Stimulated activated naive B cell treated with anti-CD40 and anti-IgM and Interleukin-4, amounts not matched to agents 10 μg/mL and 1 μg/mL and 100 μg/mL, for 72 hours (primary cell): Measurements from ENCODE around the gene HCFC2.
"Not testable (repeated sequence)": the region's sequence is repeated elsewhere in the genome, so short reads cannot be mapped to it uniquely, and the experiment has no call there.

Experiments
- ATAC-seq, 2 donors: fragments of 150-1000 bp; cut with Tn5 transposase; replicated peaks; 2 replicates each; pipeline ENCODE4 v1.10.0; 2021; ENCODE audit warnings: moderate library complexity in 1 of 2
- DNase-seq: peaks from one replicate; pipeline ENCODE4 v3.0.0; 2021
- H3K27ac Mint-ChIP-seq: one replicate; pipeline ENCODE4 v1.8.0; 2022; ENCODE audit warnings: mild to moderate bottlenecking, mixed read lengths
- H3K27me3 Mint-ChIP-seq, 2 donors: one replicate each; pipeline ENCODE4 v1.8.0; 2022; ENCODE audit warnings: mixed read lengths in 2 of 2
- H3K36me3 Mint-ChIP-seq, 2 donors: one replicate each; pipeline ENCODE4 v1.8.0; 2022; ENCODE audit warnings: mixed read lengths in 2 of 2, mild to moderate bottlenecking in 1 of 2
- H3K4me1 Mint-ChIP-seq, 2 donors: one replicate each; pipeline ENCODE4 v1.8.0; 2022; ENCODE audit warnings: mixed read lengths in 2 of 2, mild to moderate bottlenecking in 1 of 2
- H3K4me3 Mint-ChIP-seq, 2 donors: one replicate each; pipeline ENCODE4 v1.8.0; 2022; ENCODE audit warnings: mild to moderate bottlenecking in 2 of 2, mixed read lengths in 2 of 2, moderate library complexity in 1 of 2
- H3K9me3 Mint-ChIP-seq, 2 donors: one replicate each; pipeline ENCODE4 v1.8.0; 2022; ENCODE audit warnings: mixed read lengths in 2 of 2, mild to moderate bottlenecking in 1 of 2

HCFC2 gene

DNA sequence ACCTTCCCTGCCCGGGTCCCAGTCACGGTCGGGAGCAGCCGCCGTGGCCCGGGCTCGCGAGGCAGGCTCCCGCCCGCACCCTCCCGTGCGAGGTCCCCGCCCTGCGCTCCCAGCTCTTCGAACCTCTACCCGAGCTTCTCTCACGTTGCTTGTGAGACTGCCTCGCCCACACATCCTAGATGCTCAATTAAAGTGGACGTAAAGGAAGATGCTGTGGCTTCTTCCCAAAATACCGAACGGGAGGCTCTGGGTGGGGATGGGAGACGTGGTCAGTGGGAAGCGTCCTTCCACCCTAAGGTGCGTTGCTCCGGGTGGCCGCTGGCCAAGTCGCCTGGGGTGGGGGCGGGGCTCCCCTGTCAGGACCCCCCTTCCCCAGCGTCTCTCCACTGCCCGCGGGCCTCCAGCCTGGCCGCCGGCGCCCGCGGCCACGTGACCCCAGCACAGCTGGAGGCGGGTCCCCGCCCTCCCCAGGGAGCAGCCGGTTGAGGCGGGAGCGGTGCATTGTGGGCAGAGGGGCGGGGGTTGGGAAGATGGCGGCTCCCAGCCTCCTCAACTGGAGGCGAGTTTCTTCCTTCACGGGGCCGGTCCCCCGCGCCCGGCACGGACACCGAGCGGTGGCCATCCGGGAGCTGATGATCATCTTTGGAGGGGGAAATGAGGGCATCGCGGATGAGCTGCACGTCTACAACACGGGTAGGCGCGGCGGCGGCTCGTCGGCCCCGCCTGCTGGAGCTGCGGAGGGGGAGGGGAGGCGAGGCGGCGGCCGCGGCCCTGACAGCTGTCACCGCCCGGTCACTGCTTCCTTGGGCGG, at the start of gene HCFC2:
HCFC2 (plus strand) TSS at position 501 of the 811 bp plus-strand sequence; CDS start at position 531, 30 bp downstream.
- H3K9me3 Mint-ChIP-seq, result no peaks in the 10 kb centered on the region
- H3K4me3 Mint-ChIP-seq, result peak within 1 kb of the TSS; percentile 97 to 98
- H3K4me1 Mint-ChIP-seq, result peaks cover 7% of the 10 kb centered on the region in 2 donors
- peaks cover 1 to 7% of the 10 kb centered on the region in 2 donors for H3K36me3 Mint-ChIP-seq
- H3K27me3 Mint-ChIP-seq, result peaks cover 5 to 6% of the 10 kb centered on the region in 2 donors
- ATAC-seq (peak; percentile 92 to 96), DNase-seq (peak; percentile 89)
- peak within 1 kb of the TSS; percentile 96 for H3K27ac Mint-ChIP-seq

- DNase-seq, H3K36me3 Mint-ChIP-seq, ATAC-seq, H3K27ac Mint-ChIP-seq, H3K4me3 Mint-ChIP-seq, H3K4me1 Mint-ChIP-seq: not testable (repeated sequence)
- peaks cover 25 to 36% of the 10 kb centered on the region in 2 donors for H3K27me3 Mint-ChIP-seq
- peaks cover 0 to 10% of the 10 kb centered on the region in 2 donors for H3K9me3 Mint-ChIP-seq
These were observed 42.5 kb upstream of the HCFC2 start for GRCh38 chr12:104021862-104022261.

DNA sequence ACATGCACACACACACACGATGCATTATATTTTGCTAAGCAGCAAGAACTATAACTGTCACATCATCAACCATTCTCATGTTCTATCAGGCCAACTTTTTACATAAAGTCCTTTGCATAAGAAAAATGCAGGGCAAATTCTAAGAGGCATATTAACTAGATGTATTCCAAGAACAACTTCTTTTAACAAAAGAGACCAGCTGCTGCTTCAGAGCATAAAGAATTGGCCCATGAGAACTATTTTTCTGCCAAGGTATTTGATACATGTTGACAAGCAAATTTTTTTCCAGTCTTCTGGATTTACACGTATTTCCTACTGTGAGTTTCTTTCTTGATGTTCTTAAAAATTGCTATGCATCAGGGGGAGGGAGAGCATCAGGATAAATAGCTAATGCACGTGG, 41.5 kb upstream of the HCFC2 start:
- H3K27ac Mint-ChIP-seq, result no peak overlapping the region
- ATAC-seq (no peak), DNase-seq (no peak)
- H3K9me3 Mint-ChIP-seq, result peaks cover 0 to 10% of the 10 kb centered on the region in 2 donors
- H3K4me1 Mint-ChIP-seq, result peaks cover 0 to 6% of the 10 kb centered on the region in 2 donors
- peaks cover 33 to 41% of the 10 kb centered on the region in 2 donors for H3K27me3 Mint-ChIP-seq
- H3K4me3 Mint-ChIP-seq, result no peak overlapping the region
- no peaks in the 10 kb centered on the region for H3K36me3 Mint-ChIP-seq

GRCh38 chr12:104023710-104024109, 40.6 kb upstream of the HCFC2 start:
- Mint-ChIP-seq H3K36me3 (no peaks in the 10 kb centered on the region), H3K4me3 (no peak overlapping the region), H3K27ac (no peak overlapping the region), H3K27me3 (peaks cover 38 to 47% of the 10 kb centered on the region in 2 donors), H3K9me3 (peaks cover 0 to 10% of the 10 kb centered on the region in 2 donors), H3K4me1 (peaks cover 0 to 6% of the 10 kb centered on the region in 2 donors)
- DNase-seq, result no peak
- no peak for ATAC-seq

- Mint-ChIP-seq H3K27me3 (peaks cover 37 to 48% of the 10 kb centered on the region in 2 donors), H3K9me3 (peaks cover 0 to 10% of the 10 kb centered on the region in 2 donors), H3K36me3 (no peaks in the 10 kb centered on the region), H3K27ac (no peak overlapping the region), H3K4me3 (no peak overlapping the region), H3K4me1 (peaks cover 0 to 6% of the 10 kb centered on the region in 2 donors)
- ATAC-seq (no peak), DNase-seq (no peak)
These were observed 40.0 kb upstream of the HCFC2 start for GRCh38 chr12:104024348-104024747.

DNA sequence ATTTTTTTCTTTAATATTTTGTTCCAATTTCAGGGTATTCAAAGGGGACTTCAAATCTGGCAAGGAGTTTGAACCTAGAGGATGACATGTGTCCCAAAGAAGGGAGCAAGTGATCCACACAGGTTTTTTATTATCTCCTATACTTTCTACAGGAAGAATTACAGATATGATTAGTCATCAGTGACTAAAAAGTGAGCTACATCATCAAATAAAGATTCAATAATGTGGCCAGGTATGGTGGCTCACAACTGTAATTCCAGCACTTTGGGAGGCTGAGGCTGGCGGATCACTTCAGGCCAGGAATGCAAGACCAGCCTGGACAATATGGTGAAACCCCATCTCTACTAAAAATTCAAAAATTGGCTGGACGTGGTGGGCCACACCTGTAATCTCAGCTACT, 38.6 kb upstream of the HCFC2 start:
- H3K4me3 Mint-ChIP-seq, result no peak overlapping the region
- H3K4me1 Mint-ChIP-seq, result peaks cover 0 to 6% of the 10 kb centered on the region in 2 donors
- peaks cover 0 to 10% of the 10 kb centered on the region in 2 donors for H3K9me3 Mint-ChIP-seq
- H3K36me3 Mint-ChIP-seq, result no peaks in the 10 kb centered on the region
- DNase-seq (no peak), ATAC-seq (no peak)
- peaks cover 30 to 51% of the 10 kb centered on the region in 2 donors for H3K27me3 Mint-ChIP-seq
- H3K27ac Mint-ChIP-seq, result no peak overlapping the region

DNA sequence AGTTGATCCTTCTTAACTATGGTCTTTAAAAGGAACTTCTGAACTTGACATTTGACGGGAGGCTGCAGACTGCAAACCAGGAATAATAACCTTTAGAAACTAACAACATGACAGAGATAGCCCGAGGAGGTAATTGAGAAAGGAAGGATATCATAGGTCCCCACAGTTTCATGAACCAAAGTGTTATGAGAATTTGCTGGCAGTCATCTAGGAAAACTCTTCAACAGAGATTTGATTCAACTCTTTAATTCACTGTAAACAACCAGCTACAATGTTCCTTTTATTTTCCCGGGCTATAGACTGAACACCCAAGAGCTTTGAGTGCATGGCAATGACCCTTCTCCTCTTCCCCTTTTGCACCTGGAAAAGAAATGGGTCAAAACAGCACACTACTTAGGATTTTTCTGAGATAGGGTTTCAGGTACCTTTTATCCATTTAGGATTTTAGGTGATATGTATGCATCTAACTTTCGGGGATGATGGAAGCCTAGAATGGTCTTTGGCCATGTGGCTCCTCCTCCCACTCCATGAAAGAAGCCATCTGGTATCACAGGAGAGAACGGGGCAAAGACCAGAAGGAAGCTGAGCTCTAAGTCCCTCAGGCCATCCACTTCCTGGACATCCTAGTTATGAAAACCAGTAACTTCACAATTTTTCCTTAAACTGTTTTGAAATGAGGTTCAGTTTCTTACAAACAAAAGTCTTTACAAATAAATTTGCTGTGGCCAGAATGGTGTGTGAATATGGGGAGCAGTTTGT, 37.3 kb upstream of the HCFC2 start:
- Mint-ChIP-seq H3K27me3 (peaks cover 30 to 44% of the 10 kb centered on the region in 2 donors), H3K9me3 (peaks cover 0 to 7% of the 10 kb centered on the region in 2 donors), H3K4me1 (no peaks in the 10 kb centered on the region), H3K4me3 (no peak overlapping the region), H3K36me3 (no peaks in the 10 kb centered on the region), H3K27ac (no peak overlapping the region)
- no peak for ATAC-seq
- DNase-seq, result no peak

GRCh38 chr12:104030596-104030995, 33.7 kb upstream of the HCFC2 start:
- not testable (repeated sequence) for H3K9me3 Mint-ChIP-seq

GRCh38 chr12:104036143-104036542, 28.2 kb upstream of the HCFC2 start:
- ATAC-seq, H3K9me3 Mint-ChIP-seq, H3K36me3 Mint-ChIP-seq, H3K27ac Mint-ChIP-seq, DNase-seq, H3K4me3 Mint-ChIP-seq, H3K4me1 Mint-ChIP-seq: not testable (repeated sequence)
- peaks cover 14 to 32% of the 10 kb centered on the region in 2 donors for H3K27me3 Mint-ChIP-seq

More at GRCh38 chr12:104030596-104030995, 33.7 kb upstream of the HCFC2 start:
- H3K27me3 Mint-ChIP-seq, result peaks cover 27 to 55% of the 10 kb centered on the region in 2 donors
- peak in 1 of 2 donors; percentile 25 for ATAC-seq
- H3K36me3 Mint-ChIP-seq, H3K4me1 Mint-ChIP-seq, H3K4me3 Mint-ChIP-seq, H3K27ac Mint-ChIP-seq, DNase-seq: not testable (repeated sequence)

GRCh38 chr12:104039769-104040168, 24.6 kb upstream of the HCFC2 start:
- not testable (repeated sequence) for H3K4me1 Mint-ChIP-seq, H3K36me3 Mint-ChIP-seq, H3K9me3 Mint-ChIP-seq, H3K4me3 Mint-ChIP-seq, H3K27ac Mint-ChIP-seq, ATAC-seq, DNase-seq
- peaks cover 19 to 38% of the 10 kb centered on the region in 2 donors for H3K27me3 Mint-ChIP-seq

GRCh38 chr12:104042580-104042979, 21.8 kb upstream of the HCFC2 start:
- no peak for DNase-seq
- Mint-ChIP-seq H3K4me1 (peaks cover 0 to 1% of the 10 kb centered on the region in 2 donors), H3K27me3 (peaks cover 5 to 27% of the 10 kb centered on the region in 2 donors), H3K9me3 (no peaks in the 10 kb centered on the region), H3K36me3 (no peaks in the 10 kb centered on the region), H3K27ac (no peak overlapping the region), H3K4me3 (no peak overlapping the region)
- no peak for ATAC-seq

DNA sequence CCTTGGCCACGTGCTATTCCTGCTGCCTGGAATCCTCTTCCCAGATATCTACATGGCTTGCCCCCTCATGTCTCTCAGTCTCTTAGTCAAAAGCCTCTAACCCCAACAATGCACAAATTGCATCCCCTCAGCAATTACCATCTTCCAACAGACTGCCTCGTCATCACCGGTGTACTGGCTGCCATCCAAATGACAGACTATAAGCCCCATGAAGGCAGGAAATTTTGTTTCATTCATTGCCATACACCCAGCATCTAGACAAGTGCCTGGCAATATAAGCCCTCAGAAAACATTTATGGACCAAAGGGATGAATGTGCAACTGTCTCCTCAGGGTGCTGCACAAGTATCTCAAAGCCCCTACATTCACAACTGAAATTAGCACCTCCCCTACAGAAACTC, 20.2 kb upstream of the HCFC2 start:
- Mint-ChIP-seq H3K9me3 (no peaks in the 10 kb centered on the region), H3K27ac (no peak overlapping the region), H3K4me3 (no peak overlapping the region), H3K4me1 (peaks cover 0 to 1% of the 10 kb centered on the region in 2 donors), H3K27me3 (peaks cover 5 to 34% of the 10 kb centered on the region in 2 donors), H3K36me3 (no peaks in the 10 kb centered on the region)
- no peak for DNase-seq
- ATAC-seq, result no peak

DNA sequence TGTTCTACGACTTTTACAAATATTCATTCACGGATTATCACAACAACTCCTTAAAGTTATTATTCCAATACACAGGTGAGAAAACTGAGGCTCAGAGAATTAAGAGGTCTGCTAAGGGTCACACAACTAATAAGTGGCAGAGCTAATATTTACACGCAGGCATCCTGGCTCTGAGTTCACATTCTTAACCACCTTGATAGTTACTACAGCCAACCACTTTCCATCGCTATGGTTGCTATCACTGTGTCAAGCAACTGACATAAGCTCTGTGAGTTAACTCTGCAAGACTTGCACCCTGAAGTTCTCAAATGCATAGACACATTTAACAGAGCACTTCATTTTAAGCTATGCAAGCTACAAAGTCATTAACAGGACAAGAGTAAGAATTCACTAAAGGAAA, 18.0 kb upstream of the HCFC2 start:
- no peak overlapping the region for H3K4me3 Mint-ChIP-seq

DNA sequence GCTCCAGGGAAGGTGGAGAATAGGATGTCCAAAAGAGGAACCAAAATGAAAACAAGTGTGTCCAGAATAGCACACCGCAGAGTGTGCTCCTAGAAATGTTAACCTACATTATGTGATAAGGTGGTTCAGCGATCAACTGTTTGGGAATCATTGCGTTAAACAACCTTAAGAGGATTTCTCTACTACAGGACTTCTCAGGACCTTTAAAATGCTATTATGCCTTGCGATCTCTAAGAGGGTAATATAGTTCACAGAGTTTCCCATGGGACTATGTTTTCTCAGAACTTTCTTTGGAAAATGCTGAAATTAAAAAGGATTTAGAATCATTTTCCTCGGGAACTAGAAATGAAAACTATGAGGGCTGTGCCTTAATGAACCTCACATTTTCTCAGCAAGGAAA, 16.2 kb upstream of the HCFC2 start:
- ATAC-seq (no peak), DNase-seq (no peak)
- no peak overlapping the region for H3K4me3 Mint-ChIP-seq
- peaks cover 23 to 53% of the 10 kb centered on the region in 2 donors for H3K27me3 Mint-ChIP-seq
- H3K36me3 Mint-ChIP-seq, result no peaks in the 10 kb centered on the region
- no peaks in the 10 kb centered on the region for H3K9me3 Mint-ChIP-seq
- no peak overlapping the region for H3K27ac Mint-ChIP-seq
- H3K4me1 Mint-ChIP-seq, result peaks cover 4 to 7% of the 10 kb centered on the region in 2 donors

More for the DNA sequence above, 18.0 kb upstream of the HCFC2 start:
- peaks cover 14 to 54% of the 10 kb centered on the region in 2 donors for H3K27me3 Mint-ChIP-seq
- H3K27ac Mint-ChIP-seq, result no peak overlapping the region
- ATAC-seq, result no peak
- DNase-seq, result no peak
- H3K4me1 Mint-ChIP-seq, result peaks cover 4 to 7% of the 10 kb centered on the region in 2 donors
- H3K36me3 Mint-ChIP-seq, result no peaks in the 10 kb centered on the region
- no peaks in the 10 kb centered on the region for H3K9me3 Mint-ChIP-seq
